H1 (cell line): ENCODE results near the gene BTN1A1. TPM values are rescaled to one million over a fixed set of nuclear protein-coding genes. Genes with fewer than 3 reads are reported as not detected.

Experiments used
- CBX5 ChIP-seq: fragments of 300-800, 300-1000 bp; sonication (generic); IDR thresholded peaks from 2 replicates; pipeline ENCODE4 v1.7.1; 2016; ENCODE audit warnings: antibody characterized with exemption, low read length, low read depth
- EGR1 ChIP-seq: IDR thresholded peaks from 2 replicates; pipeline ENCODE4 v1.6.1; 2011; ENCODE audit warnings: low read depth, low read length, borderline replicate concordance
- GABPA ChIP-seq: IDR thresholded peaks from 2 replicates; pipeline ENCODE4 v1.6.1; 2011; ENCODE audit warnings: mild to moderate bottlenecking, low read length, moderate library complexity, borderline replicate concordance; ENCODE audit not compliant: insufficient read depth
- HDAC2 ChIP-seq, 2 experiments: fragments of 300-600 bp in 1 of 2; sonication (generic) in 1 of 2; IDR thresholded peaks; 2 replicates each; pipeline ENCODE4 v1.6.1; 2011 to 2012; ENCODE audit warnings: low read depth in 2 of 2, low read length in 2 of 2, mild to moderate bottlenecking in 2 of 2, moderate library complexity in 2 of 2, borderline replicate concordance in 1 of 2, inconsistent platforms in 1 of 2
- JUN ChIP-seq: IDR thresholded peaks from 2 replicates; pipeline ENCODE4 v1.6.1; 2011; ENCODE audit warnings: low read depth, mild to moderate bottlenecking, improper control_type of control experiment, low read length
- JUND ChIP-seq: IDR thresholded peaks from 2 replicates; pipeline ENCODE4 v1.6.1; 2011; ENCODE audit warnings: mild to moderate bottlenecking, improper control_type of control experiment, low read length
- KDM4A ChIP-seq: IDR thresholded peaks from one replicate; pipeline ENCODE4 v1.7.1; 2012; ENCODE audit warnings: low read depth, mild to moderate bottlenecking, moderate library complexity, low read length, inconsistent platforms; ENCODE audit not compliant: severe bottlenecking
- TAF1 ChIP-seq: IDR thresholded peaks from 2 replicates; pipeline ENCODE4 v1.6.1; 2011; ENCODE audit warnings: mild to moderate bottlenecking, low read depth, low read length
- YY1 ChIP-seq: IDR thresholded peaks from 2 replicates; pipeline ENCODE4 v1.6.1; 2011; ENCODE audit warnings: low read depth, mild to moderate bottlenecking, low read length
- polyA plus RNA-seq, 7 experiments: library from polyadenylated mRNA; depleted of rRNA in 3 of 7; stranded (reverse) in 5 of 7; unstranded in 2 of 7; fragments of >200 nt in 5 of 7; fragments of 200-250 nt in 2 of 7; gene quantifications; 1 replicate in 5 of 7; 2 replicates in 1 of 7; 4 replicates in 1 of 7; pipeline versions ENCODE4 v1.2.1 to v1.2.3, GENCODE V29; 2011 to 2013; ENCODE audit warnings: missing spikeins in 2 of 7, mixed read lengths in 2 of 7
- total RNA-seq: library from RNA; stranded (reverse); fragmentation: NEBNext Ultra II Directional; extraction: Animal tissue kit (Norgen Biotek cat#: 25700); gene quantifications from 2 replicates; pipeline ENCODE4 v1.2.1, GENCODE V29; 2021
- TF ChIP-seq, protein P1 (sequence below): fragments of 300-600 bp; sonication (generic); IDR thresholded peaks from 2 replicates; pipeline ENCODE4 v1.7.1; 2012; ENCODE audit warnings: low read length, moderate library complexity, mild to moderate bottlenecking, inconsistent platforms; ENCODE audit not compliant: insufficient replicate concordance

BTN1A1 gene
- total and polyA plus RNA-seq, 2 of the 8 experiments (the other 6 are each of a cell fraction or from before 2014, with no cell fraction given): 0.28 to 0.35 TPM

DNA sequence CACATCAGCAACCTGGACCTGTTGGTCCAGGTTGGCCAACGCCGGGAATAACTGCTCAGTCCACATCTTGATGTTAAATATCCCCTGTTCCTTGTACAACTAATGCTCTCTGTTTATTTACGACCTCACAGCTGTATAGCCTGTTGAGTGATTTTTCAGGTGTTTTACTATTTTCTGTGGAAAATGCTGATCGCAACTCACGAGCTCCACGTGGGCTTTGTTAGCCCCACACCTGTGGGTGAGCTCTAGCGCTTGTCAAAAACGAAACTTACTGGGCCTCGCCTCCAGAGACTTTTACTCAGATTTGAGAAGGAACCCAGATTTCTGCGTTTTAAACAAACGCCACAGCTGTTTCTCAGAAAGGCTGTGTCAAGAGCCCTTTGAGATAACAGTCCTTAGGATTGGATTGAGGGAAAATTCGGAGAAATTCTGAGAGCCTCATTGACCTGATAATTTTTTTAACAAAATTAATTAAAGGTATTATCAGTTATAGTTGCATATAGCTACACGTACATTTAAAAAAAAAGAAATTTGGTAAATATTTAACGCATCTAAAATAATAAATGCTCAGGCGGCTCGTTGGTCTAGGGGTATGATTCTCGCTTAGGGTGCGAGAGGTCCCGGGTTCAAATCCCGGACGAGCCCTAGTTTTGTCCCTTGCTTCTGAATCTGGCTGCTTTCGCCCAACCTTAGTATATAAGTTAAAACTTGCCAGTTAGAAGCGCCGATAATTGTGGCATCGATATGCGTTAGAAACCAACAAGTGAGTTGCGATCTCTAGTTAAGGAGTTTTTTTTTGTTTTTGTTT is 54.8 kb downstream of the BTN1A1 start (continued):
- TF ChIP-seq, protein P1, sequence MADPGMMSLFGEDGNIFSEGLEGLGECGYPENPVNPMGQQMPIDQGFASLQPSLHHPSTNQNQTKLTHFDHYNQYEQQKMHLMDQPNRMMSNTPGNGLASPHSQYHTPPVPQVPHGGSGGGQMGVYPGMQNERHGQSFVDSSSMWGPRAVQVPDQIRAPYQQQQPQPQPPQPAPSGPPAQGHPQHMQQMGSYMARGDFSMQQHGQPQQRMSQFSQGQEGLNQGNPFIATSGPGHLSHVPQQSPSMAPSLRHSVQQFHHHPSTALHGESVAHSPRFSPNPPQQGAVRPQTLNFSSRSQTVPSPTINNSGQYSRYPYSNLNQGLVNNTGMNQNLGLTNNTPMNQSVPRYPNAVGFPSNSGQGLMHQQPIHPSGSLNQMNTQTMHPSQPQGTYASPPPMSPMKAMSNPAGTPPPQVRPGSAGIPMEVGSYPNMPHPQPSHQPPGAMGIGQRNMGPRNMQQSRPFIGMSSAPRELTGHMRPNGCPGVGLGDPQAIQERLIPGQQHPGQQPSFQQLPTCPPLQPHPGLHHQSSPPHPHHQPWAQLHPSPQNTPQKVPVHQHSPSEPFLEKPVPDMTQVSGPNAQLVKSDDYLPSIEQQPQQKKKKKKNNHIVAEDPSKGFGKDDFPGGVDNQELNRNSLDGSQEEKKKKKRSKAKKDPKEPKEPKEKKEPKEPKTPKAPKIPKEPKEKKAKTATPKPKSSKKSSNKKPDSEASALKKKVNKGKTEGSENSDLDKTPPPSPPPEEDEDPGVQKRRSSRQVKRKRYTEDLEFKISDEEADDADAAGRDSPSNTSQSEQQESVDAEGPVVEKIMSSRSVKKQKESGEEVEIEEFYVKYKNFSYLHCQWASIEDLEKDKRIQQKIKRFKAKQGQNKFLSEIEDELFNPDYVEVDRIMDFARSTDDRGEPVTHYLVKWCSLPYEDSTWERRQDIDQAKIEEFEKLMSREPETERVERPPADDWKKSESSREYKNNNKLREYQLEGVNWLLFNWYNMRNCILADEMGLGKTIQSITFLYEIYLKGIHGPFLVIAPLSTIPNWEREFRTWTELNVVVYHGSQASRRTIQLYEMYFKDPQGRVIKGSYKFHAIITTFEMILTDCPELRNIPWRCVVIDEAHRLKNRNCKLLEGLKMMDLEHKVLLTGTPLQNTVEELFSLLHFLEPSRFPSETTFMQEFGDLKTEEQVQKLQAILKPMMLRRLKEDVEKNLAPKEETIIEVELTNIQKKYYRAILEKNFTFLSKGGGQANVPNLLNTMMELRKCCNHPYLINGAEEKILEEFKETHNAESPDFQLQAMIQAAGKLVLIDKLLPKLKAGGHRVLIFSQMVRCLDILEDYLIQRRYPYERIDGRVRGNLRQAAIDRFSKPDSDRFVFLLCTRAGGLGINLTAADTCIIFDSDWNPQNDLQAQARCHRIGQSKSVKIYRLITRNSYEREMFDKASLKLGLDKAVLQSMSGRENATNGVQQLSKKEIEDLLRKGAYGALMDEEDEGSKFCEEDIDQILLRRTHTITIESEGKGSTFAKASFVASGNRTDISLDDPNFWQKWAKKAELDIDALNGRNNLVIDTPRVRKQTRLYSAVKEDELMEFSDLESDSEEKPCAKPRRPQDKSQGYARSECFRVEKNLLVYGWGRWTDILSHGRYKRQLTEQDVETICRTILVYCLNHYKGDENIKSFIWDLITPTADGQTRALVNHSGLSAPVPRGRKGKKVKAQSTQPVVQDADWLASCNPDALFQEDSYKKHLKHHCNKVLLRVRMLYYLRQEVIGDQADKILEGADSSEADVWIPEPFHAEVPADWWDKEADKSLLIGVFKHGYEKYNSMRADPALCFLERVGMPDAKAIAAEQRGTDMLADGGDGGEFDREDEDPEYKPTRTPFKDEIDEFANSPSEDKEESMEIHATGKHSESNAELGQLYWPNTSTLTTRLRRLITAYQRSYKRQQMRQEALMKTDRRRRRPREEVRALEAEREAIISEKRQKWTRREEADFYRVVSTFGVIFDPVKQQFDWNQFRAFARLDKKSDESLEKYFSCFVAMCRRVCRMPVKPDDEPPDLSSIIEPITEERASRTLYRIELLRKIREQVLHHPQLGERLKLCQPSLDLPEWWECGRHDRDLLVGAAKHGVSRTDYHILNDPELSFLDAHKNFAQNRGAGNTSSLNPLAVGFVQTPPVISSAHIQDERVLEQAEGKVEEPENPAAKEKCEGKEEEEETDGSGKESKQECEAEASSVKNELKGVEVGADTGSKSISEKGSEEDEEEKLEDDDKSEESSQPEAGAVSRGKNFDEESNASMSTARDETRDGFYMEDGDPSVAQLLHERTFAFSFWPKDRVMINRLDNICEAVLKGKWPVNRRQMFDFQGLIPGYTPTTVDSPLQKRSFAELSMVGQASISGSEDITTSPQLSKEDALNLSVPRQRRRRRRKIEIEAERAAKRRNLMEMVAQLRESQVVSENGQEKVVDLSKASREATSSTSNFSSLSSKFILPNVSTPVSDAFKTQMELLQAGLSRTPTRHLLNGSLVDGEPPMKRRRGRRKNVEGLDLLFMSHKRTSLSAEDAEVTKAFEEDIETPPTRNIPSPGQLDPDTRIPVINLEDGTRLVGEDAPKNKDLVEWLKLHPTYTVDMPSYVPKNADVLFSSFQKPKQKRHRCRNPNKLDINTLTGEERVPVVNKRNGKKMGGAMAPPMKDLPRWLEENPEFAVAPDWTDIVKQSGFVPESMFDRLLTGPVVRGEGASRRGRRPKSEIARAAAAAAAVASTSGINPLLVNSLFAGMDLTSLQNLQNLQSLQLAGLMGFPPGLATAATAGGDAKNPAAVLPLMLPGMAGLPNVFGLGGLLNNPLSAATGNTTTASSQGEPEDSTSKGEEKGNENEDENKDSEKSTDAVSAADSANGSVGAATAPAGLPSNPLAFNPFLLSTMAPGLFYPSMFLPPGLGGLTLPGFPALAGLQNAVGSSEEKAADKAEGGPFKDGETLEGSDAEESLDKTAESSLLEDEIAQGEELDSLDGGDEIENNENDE: no peak
- TF ChIP-seq TAF1 (no peak), KDM4A (peak; percentile 34), EGR1 (no peak), HDAC2 (IDR thresholded peaks at IDR 0.05; ENCODE audit: borderline replicate concordance in 1 of 2, low read depth in 2 of 2, low read length in 2 of 2) (no peak), YY1 (no peak), JUN (no peak), GABPA (no peak), JUND (no peak), CBX5 (no peak)
